Glutamatergic neuron (in vitro differentiated cells): ENCODE results near the gene SORBS2. TPM values are rescaled to one million over a fixed set of nuclear protein-coding genes. Genes with fewer than 3 reads are reported as not detected.
A peak's percentile ranks its signal among the peaks of the same experiment; 100 is the strongest.

ENCODE experiments used
- DNase-seq: peaks from one replicate; pipeline ENCODE4 v3.0.0; 2022
- H3K27ac Mint-ChIP-seq: one replicate; pipeline ENCODE4 v1.8.0; 2020; ENCODE audit warnings: mild to moderate bottlenecking, mixed read lengths, inconsistent platforms; ENCODE audit not compliant: unreplicated experiment
- H3K27me3 Mint-ChIP-seq: one replicate; pipeline ENCODE4 v1.8.0; 2020; ENCODE audit warnings: mild to moderate bottlenecking, moderate library complexity, mixed read lengths, inconsistent platforms; ENCODE audit not compliant: unreplicated experiment
- H3K36me3 Mint-ChIP-seq: one replicate; pipeline ENCODE4 v1.8.0; 2020; ENCODE audit warnings: mild to moderate bottlenecking, mixed read lengths, inconsistent platforms; ENCODE audit not compliant: unreplicated experiment
- H3K4me1 Mint-ChIP-seq: one replicate; pipeline ENCODE4 v1.8.0; 2020; ENCODE audit warnings: mild to moderate bottlenecking, low read depth, mixed read lengths, inconsistent platforms; ENCODE audit not compliant: unreplicated experiment
- H3K4me3 Mint-ChIP-seq: one replicate; pipeline ENCODE4 v1.8.0; 2020; ENCODE audit warnings: mild to moderate bottlenecking, mixed read lengths, inconsistent platforms; ENCODE audit not compliant: unreplicated experiment
- H3K9me3 Mint-ChIP-seq: one replicate; pipeline ENCODE4 v1.8.0; 2020; ENCODE audit warnings: mild to moderate bottlenecking, moderate library complexity, mixed read lengths, inconsistent platforms; ENCODE audit not compliant: unreplicated experiment
- total RNA-seq: library from RNA; stranded (reverse); fragmentation: NEBNext Ultra II Directional; extraction: Animal tissue kit (Norgen Biotek cat#: 25700); gene quantifications from one replicate; pipeline ENCODE4 v1.2.1, GENCODE V29; 2021; ENCODE audit not compliant: unreplicated experiment
- TF ChIP-seq, protein P1 (sequence below): fragments of 200-600 bp; sonication (generic); IDR thresholded peaks from one replicate; pipeline ENCODE4 v1.5.0; 2021; ENCODE audit not compliant: partially characterized antibody, unreplicated experiment

The SORBS2 gene
- total RNA-seq, 1 donor from 2014 or later, result 95.5 TPM

GRCh38 chr4:185730849-185731608 lies 81.0 kb downstream of the SORBS2 start:
- no peak for DNase-seq
- H3K27me3 Mint-ChIP-seq, result peaks cover 5% of the 10 kb centered on the region
- H3K4me3 Mint-ChIP-seq, result no peak overlapping the region
- H3K4me1 Mint-ChIP-seq, result peaks cover 19% of the 10 kb centered on the region
- no peaks in the 10 kb centered on the region for H3K9me3 Mint-ChIP-seq
- TF ChIP-seq, protein P1, sequence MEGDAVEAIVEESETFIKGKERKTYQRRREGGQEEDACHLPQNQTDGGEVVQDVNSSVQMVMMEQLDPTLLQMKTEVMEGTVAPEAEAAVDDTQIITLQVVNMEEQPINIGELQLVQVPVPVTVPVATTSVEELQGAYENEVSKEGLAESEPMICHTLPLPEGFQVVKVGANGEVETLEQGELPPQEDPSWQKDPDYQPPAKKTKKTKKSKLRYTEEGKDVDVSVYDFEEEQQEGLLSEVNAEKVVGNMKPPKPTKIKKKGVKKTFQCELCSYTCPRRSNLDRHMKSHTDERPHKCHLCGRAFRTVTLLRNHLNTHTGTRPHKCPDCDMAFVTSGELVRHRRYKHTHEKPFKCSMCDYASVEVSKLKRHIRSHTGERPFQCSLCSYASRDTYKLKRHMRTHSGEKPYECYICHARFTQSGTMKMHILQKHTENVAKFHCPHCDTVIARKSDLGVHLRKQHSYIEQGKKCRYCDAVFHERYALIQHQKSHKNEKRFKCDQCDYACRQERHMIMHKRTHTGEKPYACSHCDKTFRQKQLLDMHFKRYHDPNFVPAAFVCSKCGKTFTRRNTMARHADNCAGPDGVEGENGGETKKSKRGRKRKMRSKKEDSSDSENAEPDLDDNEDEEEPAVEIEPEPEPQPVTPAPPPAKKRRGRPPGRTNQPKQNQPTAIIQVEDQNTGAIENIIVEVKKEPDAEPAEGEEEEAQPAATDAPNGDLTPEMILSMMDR, result no peak
- H3K27ac Mint-ChIP-seq, result peak overlapping the region; percentile 40
- H3K36me3 Mint-ChIP-seq, result peaks cover 8% of the 10 kb centered on the region

DNA sequence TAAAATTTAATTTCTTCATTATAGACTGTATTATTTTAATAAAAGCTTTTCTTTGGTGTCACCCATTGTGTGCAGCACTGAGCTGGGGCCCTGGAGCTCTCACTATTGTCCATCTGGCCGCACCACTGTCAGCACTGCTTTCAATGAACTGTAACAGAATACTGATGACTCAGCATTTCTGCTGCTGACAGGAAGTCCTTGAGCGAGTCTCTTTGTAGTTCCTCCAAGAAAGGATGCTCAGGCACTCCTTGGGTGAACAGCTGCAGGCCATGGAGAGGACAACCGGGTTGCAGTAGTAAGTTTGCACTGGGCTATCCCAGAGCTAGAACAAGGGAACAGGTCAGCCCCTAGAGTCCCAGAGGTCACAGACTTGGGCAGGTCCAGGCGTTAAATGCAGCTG lies 81.6 kb downstream of the SORBS2 start:
- no peak for DNase-seq
- peak overlapping the region; percentile 67 for H3K27ac Mint-ChIP-seq
- peaks cover 3% of the 10 kb centered on the region for H3K27me3 Mint-ChIP-seq
- TF ChIP-seq, protein P1, result no peak
- no peaks in the 10 kb centered on the region for H3K9me3 Mint-ChIP-seq
- no peak overlapping the region for H3K4me3 Mint-ChIP-seq
- H3K4me1 Mint-ChIP-seq, result peaks cover 18% of the 10 kb centered on the region
- H3K36me3 Mint-ChIP-seq, result peaks cover 8% of the 10 kb centered on the region

DNA sequence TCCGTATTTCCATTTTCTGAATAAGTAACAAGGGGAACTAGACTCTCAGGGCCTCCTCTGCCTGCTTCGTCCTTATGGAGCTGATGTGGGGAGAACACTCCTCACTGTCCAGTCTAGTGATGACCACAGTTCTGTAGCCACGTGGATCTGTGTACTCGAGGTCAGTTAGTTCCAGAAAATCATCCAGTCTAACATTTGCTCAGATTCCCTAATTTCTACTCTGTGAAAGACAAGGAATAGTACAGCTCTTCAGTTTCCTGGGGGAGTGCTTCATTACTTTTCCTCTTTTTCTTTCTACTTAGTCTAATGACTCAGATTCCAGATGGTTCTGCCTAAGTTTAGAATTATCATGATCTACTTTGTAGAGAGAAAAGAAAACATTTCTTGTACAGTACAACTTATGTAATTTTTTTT lies 82.6 kb downstream of the SORBS2 start:
- peaks cover 3% of the 10 kb centered on the region for H3K27me3 Mint-ChIP-seq
- peaks cover 21% of the 10 kb centered on the region for H3K4me1 Mint-ChIP-seq
- no peak overlapping the region for H3K4me3 Mint-ChIP-seq
- no peak for DNase-seq
- peaks cover 8% of the 10 kb centered on the region for H3K36me3 Mint-ChIP-seq
- H3K27ac Mint-ChIP-seq, result peak overlapping the region; percentile 80
- TF ChIP-seq, protein P1, result no peak
- H3K9me3 Mint-ChIP-seq, result no peaks in the 10 kb centered on the region

GRCh38 chr4:185728893-185729292 lies 83.1 kb downstream of the SORBS2 start:
- Mint-ChIP-seq H3K9me3 (no peaks in the 10 kb centered on the region), H3K36me3 (peaks cover 8% of the 10 kb centered on the region), H3K27ac (no peak overlapping the region), H3K4me3 (no peak overlapping the region), H3K4me1 (peaks cover 21% of the 10 kb centered on the region), H3K27me3 (peaks cover 3% of the 10 kb centered on the region)
- TF ChIP-seq, protein P1, result no peak
- no peak for DNase-seq

- peaks cover 3% of the 10 kb centered on the region for H3K27me3 Mint-ChIP-seq
- TF ChIP-seq, protein P1, result no peak
These were observed 85.1 kb downstream of the SORBS2 start for GRCh38 chr4:185726931-185727330.

More at GRCh38 chr4:185726931-185727330, 85.1 kb downstream of the SORBS2 start:
- Mint-ChIP-seq H3K27ac (peak overlapping the region; percentile 82), H3K4me3 (no peak overlapping the region), H3K36me3 (no peaks in the 10 kb centered on the region), H3K4me1 (peaks cover 29% of the 10 kb centered on the region), H3K9me3 (no peaks in the 10 kb centered on the region)
- DNase-seq, result no peak
